Renal pelvis (tissue), 4 donors: ENCODE data around the gene PRRT1. TPM values are rescaled to one million over a fixed set of nuclear protein-coding genes. Genes with fewer than 3 reads are reported as not detected.

Experiments used
- DNase-seq: peaks from one replicate; pipeline ENCODE4 v3.0.0-alpha.2; 2013
- polyA plus RNA-seq, 3 donors: library from polyadenylated mRNA; unstranded; fragments of 120-200 nt; gene quantifications; one replicate each; pipeline ENCODE4 v1.2.1, GENCODE V29; 2013; ENCODE audit not compliant: insufficient read length in 3 of 3

PRRT1 gene
- polyA plus RNA-seq, 3 donors: 2.2 to 3.9 (median 2.8) TPM

DNA sequence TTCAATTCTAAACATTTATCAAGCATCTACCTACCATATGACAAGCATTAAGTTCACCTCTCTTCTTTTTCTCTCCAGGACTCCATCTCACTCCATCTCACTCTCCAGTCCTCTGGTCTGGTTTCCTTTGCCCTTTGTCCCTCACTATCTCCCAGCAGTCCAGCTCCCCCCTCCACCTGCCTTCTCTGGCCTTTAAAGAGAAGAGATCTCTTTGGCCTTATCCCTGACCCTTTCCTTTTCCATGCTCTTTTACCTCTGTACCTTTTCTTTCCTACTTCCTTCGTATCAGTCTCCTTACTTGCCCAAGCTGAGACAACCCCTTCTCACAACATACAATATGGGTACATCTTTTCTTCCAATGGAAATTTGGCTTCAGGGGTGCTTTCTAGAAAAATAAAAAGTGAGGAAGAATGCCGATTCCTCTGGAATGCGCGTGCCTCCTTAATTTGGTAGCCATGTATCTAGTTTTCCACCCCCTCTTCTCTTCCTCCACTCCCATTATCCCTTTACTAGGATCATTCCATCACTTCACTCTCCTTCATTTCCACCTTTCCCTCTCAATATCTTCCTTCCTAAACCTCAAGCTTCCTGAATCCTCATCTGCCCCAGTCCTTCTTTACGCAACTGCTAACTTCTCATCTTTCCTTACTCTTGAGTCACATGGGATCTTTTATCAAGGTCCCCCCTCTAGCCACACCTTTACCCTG, 24.9 kb upstream of the PRRT1 start:
- DNase-seq: no peak

DNA sequence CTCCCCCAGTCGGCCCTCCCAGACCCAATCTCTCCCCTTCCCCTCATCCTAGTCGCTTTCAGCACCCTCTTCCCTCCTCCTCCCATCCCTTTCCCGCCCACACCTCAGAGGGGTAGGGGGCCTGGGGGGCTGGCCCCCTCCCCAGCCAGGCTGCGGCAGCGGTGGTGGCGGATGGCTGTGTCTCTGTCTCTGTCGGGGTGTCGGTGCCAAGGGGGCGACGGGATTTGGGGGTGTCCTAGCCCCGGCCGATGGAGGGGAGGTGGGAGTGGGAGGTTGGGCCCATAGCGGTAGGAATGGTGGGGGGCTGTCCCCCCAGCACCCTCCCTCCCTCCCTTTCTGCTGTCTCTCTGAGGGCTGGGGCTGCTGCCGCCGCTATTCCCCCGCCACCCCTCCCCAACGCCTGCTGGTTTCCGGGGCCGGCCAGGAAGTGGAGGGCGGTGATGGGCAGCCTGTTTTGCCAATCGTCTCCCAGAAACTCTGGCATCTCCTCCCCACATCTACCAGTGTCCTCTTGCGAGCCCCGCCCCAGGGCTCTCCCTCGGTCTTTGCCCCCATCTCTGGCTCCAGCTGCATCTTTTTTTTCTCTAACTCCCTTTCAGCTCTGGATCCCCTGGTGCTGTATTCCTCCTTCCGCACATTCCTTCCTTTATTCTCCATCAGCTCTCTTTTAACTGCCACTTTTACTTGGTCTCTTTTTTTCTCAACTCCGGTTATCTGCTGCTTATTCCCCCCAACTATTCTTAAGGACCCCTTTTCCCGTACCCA, 24.2 kb upstream of the PRRT1 start, which contains the start of gene AGPAT1:
AGPAT1 (minus strand) TSS at position 374 of the 765 bp plus-strand sequence. CDS start 4,588 bp downstream, outside the sequence.
- DNase-seq: peak; percentile 97

DNA sequence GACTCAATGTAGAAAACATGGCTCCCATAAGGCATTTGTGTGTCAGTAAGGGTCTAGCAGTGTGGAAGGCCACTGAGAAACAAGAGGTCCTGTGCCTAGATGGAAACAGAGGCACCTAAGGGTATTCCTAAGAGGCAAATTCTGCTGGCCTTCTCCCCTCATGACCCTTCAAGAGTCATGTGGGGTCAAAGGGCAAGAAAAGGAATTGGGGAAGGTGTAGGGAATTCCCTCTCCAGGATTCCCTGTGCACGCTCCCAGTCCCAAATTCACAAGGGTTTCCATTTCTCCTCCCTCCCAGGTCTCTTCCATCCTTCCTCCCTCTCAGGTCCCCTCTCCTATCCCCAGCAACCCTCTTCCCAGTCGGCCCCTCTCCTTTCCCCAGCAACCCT, 23.6 kb upstream of the PRRT1 start:
- no peak for DNase-seq

DNA sequence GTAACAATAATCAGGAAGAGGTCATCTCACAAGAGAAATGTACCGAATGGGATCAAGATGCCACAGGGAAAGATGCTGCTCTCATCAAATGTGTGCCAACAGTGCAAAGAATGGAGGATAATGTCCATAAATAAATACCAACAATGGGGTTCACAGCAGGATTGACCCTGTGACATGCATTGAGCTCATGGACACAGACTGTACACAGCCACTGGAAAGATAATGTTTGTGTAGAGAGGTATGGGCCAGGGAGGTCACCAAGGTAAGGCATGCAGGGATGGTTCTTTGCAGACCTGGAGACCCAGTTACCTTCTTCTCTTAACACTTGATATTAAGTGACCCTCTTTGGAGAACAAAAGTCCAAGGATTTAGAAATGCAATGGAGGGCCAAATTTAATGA, 22.7 kb upstream of the PRRT1 start:
- DNase-seq: no peak

DNA sequence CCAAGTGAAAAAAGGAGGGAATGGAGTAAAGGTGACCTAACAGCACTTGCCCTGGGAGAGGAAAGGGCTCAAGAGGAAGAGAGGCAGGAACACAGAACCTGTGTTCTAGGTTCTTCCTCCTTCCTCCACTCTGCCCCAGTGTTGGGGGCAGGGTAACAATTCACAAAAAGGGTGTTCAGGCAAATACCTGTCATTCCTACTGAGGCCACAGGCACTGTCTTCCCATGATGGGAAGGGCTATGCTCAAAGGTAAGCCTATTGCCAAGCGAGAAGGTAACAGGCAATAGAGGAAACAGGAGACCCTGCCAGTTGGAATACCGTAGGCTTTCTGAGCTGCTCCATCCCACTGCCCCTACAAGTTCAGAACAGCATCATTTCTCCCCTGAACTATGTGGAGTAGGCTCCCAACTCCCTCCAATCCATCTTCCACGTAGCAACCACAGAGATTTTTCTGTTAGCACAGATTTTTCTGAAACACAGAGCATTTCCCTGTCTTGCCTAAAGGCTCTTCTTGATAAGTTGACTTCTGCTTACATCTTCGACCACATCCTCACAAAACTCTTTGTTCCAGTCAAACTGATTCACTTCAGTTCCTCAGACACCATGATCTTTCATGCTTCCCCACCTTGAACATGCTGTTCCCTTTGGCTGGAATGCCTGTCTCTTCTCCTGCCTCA, 21.4 kb upstream of the PRRT1 start:
- DNase-seq: no peak

DNA sequence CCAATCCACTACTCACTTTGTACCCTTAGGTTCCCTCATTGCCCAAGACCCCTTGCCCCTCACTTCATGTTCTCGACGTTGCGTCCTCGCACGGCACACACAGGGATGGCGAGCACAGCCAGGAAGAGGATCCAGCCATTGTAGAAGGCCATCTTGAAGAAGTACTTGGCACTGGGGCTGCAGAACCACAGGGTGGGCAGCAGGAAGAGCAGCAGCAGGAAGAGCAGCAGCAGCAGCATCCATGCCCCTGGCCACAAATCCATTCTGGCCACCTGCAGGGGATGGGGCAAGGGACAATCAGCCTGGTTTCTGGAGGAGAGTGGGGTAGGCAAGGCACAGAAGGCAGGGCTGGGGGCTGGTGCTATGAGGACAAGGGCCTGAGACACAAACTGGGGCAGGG, 19.5 kb upstream of the PRRT1 start:
- no peak for DNase-seq

DNA sequence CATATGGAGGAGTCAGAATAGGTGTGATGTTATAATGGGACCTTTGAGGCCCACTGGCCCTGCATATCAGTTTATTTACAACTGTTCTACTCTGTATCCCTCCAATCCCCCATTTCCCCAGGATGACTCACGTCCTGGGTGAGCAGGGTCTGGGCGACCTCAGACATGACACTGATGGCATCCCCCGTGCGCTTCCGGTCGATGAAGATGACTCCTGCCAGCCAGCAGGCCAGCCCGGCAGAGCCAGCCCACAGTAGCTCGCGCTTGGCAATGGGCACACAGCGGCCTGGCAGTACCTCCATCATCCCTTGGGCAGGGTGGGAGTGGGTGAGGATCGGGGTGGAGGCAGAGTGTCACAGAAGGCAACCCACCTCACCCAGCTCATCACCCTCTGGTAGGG, 18.6 kb upstream of the PRRT1 start:
- DNase-seq: no peak

DNA sequence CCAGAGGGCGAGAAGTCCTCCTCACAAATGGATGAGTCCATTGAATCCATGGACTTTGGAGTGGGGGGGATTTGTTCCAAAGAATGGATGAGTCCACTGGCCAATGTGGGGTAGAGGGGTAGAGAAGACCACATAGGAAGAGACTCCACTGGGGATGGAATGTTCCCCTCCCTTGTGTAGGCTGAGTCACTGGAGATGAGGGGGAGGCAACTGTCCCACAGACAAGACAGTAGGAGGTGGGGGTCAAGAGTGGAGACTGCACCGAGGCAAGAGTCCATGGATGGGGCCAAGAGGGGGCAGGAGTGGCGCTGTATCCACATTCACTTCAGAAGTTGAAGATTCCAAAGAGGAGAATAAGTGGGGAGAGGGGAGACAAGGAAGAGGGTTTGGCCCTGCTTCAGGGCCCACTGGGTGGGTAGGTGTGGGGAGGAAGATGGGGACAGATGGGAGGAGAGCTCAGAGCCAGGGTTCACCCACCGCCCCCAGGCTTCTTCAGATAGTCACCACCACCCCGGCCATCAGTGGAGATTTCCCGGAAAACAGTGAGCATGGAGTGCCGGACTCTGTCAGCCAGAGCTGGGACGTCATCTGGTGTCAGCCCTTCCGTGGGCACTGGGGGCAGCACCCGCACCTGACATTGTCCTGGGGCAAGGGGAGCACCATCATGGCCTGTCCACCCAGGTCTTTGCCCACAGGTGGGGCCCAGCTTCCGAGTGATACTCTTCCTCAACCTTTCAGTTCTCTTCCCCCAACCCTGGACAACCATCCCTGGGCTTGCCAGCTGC, 17.3 kb upstream of the PRRT1 start:
- no peak for DNase-seq

DNA sequence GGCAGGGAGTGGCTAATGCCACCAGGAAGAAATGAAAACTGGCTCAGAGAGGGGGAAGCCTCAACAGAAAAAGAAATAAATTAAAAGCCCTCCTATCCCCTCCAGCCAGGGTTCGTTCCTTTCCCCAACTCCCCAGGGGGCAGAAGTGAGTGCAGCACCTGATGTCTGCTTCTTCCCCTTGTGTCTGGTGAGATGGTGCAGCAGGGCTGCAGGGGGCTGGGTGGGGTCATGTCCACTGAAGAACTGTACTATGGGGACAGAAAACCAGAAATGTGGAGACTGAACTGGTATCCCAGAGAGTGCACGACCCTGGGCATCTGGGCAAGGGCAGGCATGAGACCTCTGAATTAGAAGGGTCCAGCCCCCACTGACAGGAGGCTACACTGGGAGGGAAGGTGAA, 16.6 kb upstream of the PRRT1 start:
- DNase-seq: no peak

DNA sequence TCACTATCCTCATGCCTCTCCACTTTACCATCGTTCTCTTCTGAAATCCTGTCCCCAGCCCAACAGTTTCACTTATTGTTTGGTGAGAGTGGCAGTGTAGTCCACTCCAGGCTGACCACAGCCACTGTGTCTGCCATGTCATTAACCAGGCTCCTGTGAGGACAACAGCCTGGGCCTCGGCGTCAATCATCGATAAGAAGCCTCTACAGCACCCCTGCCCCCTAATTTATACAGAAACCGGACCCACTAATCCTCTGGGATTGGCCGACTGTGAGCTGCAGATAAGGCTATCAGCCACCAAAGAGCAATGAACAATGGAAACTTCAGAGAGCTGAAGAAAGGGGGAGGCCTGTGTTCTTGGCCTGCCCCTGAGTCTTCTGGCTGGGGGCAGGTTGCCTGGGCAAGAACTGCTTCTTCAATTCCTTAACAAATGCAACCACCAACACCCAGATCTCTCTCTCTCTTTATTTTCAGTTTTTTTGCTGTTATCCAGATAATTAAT, 16.1 kb upstream of the PRRT1 start:
- DNase-seq: no peak

DNA sequence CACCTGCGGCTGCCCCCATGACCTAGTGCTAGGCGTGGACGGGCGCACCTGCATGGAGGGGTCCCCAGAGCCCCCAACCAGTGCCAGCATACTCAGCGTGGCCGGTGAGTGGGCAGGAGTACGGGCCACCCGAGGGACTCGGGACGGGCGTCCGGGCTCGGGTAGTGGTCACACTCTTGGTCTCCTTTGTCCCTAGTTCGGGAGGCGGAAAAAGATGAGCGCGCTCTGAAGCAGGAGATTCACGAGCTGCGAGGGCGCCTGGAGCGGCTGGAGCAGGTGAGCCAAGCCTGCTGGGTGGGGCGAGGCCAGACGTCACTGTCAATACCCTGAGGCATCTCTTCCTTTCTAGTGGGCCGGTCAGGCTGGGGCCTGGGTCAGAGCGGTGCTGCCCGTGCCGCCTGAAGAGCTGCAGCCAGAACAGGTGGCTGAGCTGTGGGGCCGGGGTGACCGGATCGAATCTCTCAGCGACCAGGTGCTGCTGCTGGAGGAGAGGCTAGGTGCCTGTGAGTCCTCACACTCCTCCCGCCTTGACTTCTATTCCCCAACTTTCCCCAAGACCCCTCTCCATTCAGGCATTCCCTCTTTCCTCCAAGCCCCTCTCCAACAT, 15.5 kb upstream of the PRRT1 start:
- DNase-seq: no peak

DNA sequence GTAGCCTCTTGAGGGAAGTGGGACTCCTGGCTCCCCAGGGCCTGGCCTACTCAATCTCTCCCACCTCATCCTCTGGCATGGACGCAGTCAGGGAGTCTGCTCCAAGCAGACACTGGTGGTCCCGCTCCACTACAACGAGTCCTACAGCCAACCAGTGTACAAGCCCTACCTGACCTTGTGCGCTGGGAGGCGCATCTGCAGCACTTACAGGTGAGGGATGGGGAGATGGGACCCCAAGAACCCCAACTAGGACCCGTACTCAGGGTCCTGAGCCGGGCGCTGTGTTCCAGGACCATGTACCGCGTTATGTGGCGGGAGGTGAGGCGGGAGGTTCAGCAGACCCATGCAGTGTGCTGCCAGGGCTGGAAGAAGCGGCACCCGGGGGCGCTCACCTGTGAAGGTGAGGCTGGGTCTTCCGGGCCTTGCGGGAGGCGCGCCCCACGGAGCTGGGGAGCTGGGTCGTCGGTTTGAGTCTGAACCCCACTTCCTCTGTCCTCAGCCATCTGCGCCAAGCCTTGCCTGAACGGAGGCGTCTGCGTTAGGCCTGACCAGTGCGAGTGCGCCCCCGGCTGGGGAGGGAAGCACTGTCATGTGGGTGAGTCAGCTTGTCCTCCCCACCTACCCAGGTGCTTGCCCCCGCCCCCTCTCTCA, 14.8 kb upstream of the PRRT1 start:
- DNase-seq: no peak

DNA sequence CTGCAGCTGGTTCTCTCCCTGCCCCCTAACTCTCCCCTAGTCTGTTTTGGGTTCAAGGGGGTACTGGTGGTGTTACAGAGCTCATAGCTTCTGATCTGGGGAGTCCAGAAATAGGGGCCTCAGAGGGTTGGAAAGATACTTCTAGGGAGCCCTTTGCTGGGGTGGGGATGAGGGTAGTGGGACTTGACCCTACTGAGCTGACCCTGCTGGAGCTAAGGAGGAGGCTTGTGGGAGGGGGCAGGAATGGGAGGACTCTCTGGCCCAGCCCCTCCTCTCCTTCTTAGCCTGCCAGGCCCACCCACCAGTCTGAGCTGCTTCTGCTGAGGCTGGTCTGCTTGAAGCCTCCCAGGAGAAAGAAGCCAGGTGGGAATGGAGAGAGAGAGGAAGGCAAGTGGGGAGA, 12.6 kb upstream of the PRRT1 start, which contains the start of gene EGFL8:
EGFL8 (plus strand) TSS at position 301 of the 400 bp plus-strand sequence. CDS start 1,571 bp downstream, outside the sequence.
- no peak for DNase-seq

DNA sequence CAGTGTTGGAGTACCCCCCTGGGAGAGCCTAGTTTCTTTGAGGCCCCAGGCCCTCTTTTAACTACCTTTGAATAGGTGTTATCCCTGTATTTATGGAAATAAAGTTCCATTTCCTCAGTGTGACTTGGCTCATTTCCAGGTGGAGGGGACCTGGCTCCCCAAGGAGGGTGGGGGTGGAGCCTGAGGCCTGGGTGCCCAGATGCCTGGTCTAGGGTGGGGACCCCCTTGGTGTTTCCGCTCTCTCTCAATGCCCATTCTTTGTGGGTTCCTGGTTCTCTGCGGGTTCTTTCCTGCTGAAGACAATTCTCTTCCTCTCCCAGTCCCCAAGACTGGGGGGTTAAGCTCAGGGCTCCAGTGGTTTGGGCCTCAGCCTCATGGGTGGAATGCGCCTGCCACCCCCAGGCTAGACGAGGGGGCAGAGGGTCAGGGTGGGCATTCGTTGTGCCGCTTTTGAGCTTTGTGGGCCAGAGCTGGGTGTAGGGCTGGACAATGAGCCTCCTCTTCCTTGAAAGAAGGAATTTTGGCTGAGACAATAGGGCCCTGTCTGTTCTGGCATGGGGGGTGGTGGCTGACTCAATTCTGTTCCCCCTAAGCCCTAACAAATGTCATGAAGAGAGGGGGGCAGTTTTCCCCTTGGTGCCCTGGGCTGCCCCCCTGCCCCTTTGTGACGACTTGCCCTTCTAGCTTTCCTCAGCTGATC, 12.0 kb upstream of the PRRT1 start:
- no peak for DNase-seq

DNA sequence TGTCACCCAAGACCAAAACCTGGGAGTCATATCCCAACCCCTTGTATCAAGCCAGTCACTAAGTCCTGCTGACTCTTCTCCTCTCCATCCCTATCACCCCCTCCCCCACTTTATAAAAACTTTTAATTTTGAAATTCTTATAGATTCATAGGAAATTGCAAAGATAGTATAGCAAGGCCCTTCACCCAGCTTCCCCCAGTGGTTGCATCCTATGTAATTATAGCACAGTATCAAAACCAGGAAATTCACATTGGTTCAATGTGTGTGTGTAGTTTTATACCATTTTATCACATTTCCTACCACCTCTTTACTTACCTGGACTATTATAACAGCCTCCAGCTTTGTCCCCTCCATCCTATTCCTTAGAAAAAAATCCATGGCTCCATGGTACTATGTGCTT, 6.3 kb upstream of the PRRT1 start:
- no peak for DNase-seq

DNA sequence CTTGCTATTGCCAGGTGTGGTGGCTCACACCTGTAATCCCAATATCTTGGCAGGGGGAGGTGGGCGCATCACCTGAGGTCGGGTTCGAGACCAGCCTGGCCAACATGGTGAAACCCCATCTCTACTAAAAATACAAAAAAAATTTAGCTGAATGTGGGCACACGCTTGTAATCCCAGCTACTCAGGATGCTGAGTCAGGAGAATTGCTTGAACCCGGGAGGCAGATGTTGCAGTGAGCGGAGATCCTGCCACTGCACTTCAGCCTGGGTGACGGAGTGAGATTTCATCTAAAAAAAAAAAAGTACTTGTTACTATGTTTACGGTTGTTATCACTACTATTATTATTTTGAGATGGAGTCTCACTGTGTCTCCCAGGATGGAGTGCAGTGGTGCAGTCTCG, 5.2 kb upstream of the PRRT1 start:
- no peak for DNase-seq

DNA sequence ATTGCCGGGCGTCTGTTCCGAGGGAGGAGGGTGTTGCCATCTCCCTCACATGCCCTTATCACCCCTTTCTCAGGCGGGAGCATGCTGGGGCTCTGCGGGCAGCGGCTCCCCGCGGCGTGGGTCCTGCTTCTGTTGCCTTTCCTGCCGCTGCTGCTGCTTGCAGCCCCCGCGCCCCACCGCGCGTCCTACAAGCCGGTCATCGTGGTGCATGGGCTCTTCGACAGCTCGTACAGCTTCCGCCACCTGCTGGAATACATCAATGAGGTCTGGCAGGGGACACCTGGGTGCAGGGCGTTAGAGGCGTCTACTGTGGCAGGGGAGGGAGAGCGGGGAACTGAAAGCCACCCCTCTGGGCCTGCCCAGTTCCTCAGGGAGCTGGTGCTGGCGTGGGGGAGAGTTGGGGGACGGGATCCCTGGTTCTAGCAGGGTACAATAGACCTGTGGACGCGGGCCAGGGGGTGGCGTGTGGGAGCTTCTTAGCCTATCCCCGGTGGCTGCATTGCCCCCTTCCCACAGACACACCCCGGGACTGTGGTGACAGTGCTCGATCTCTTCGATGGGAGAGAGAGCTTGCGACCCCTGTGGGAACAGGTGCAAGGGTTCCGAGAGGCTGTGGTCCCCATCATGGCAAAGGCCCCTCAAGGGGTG, 2.9 kb upstream of the PRRT1 start:
- peak; percentile 84 for DNase-seq

DNA sequence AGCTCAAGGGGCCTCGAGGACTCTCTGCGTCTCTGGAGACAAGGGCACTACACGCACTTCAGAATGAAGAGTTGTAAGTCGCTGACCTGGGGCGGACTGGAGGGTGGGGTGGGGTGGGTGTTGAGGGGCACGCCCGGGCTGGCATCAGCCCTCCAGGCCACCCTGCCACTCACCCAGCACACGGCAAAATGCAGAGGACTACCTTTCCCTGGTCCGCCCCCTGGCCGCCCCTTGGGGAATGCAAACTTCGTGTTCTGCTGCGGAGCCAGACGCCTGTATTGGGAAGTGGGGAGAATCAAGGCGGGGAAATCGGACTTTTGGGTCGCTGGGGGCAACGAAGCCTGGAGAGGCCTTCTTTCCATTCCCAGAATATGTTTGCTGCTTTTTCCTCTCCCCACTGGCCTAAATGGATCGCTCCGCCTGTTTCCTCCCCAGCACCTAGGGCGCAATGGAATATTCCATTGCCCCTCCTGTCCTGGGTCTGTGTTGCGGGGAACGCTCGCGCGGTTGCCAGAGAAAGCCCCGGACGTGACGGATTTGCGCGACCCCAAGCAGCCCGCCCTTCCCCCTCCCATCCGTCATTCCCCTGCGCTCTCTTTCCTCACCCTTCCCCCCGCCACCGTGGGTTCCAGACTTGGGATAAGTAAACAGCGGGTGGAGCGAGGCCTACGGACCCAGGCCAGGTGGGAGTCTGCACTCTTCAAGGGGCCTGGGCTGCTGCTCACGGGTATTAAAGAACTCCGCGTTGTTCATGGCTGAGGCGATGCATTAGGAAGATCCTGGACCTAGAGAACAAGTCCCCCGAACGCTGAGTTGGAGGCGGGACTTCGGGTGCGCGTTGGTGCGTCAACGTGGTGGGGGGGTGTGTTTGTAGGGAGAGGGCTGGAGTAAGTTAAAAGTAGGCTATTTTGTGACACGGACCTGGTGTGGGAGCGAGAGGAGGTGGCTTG, 2.1 kb upstream of the PRRT1 start, which contains the start of gene PPT2:
PPT2 (plus strand) TSS at position 578 of the 950 bp plus-strand sequence. CDS start 454 bp downstream, outside the sequence.
- DNase-seq: peak; percentile 96
